Fibroblast of skin of left quadriceps (primary cell): Measurements from ENCODE around the gene PRF1.
"Not testable (repeated sequence)": the region's sequence is repeated elsewhere in the genome, so short reads cannot be mapped to it uniquely, and the experiment has no call there.

Source experiments
- DNase-seq, 2 experiments: peaks; one replicate each; pipeline ENCODE4 v3.0.0-alpha.2; 2013; ENCODE audit warnings: low read depth in 2 of 2

PRF1 gene

DNA sequence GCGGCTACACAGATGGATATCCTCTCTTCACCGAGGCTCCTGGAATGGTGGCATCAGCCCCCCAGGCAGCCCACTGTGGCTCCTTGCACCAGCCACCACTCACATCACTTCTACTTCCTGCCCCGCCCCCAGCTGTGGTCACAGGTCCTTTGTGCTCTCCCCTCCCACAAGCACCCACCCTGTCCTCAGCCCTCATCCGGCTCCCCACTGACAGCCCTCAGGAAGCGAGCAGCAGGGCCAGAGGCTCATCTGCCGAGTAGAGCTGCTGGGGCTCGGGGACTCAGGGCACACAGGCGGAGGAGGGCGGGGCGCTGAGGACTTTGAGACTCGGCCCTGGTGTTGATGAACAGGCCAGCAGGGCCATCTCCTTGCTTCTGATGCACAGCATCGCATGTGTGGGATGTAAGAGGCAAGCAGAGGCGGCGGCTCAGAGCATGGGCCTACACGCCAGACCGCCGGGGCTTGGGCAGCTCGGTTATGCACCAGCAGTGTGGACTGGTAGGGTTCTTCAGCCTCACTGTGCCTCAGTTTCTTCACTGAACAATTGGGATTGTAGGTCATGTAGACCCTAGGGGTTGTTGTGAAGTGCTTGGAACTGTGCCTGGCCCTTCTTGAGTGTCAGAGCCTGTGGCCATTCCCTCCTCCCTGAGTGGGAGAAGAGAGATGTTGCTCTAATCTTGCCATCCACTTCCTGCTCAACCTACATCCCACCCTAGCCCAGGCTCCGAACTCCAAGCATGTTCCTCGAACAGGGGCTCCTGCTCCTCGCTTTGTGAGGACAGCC is at the start of gene PRF1:
PRF1 (minus strand) TSS at position 77 of the 784 bp plus-strand sequence. CDS start 1,839 bp downstream, outside the sequence.
- DNase-seq, result no peak

DNA sequence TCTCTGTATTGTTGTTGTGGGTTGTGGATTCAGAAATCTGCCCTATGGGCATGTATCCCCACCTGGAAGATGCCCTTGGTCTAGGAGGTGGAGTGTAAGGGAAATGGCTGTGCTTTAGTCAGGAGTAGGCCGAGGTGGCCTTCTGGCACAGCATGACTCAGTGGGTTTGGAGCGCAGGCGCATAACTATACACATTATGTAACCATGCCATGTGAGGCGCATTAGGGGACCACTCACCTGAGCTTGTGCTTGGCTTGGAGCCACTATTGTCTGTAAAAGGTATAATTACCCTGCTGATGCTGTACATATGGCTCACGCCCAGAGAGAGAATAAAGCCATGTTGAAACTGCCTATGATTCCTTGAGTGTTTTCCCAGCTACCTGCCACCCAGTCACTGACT is 49.1 kb upstream of the PRF1 start:
- no peak for DNase-seq

DNA sequence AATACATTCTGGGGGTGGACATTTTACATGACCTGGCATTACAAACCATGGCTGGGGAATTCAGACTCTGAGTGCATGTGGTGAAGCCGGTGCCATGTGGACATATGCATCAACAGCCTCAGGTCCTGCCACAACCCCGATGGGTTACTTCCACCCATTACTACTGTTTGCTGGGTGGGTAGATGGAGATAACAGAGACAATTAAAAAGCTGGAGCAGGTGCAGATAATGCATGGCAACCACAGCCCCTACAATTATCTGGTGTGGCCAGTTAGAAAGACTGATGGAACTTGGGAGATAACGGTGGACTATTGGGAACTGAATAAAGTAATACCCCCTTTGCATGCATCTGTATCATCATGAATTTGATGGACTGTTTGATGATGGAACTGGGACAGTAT is 48.2 kb upstream of the PRF1 start:
- DNase-seq, result no peak

DNA sequence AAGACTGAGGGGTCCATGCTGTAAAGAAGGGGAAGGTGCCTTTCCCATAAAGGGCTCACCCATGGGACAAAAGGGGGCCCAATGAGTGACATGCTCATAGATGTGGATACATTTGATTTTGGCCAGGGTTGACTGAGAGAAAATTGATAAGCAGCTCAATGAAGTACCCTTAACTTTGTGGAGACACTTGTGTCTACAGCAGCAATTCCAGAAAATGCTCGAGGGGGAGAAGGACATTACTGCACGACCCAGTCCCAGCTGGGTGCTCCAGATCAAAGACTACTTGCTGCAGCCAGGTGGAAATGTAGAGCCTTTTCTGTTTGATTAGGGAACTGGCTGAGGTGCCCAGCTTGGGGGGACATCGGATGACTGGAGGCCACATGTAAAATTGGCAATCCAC is 47.6 kb upstream of the PRF1 start:
- DNase-seq, result no peak

DNA sequence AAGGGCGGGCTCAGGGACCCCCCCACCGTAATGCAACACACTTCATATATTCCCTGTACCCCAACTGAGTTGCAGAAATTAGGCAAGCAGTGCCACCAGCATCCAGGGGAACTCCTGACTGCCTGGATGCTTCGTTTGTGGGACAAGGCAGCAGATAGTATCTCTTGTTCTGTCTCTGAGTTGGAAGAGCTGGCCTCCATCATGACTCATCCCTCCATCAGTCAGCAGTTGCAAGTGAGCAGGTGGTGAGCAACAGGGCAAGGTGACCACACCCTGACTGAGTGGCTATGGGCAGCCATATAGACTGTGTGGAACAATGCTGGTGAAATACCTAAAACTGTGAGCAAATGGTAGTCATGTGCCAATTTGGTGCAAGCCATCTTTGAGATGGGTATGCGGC is 47.0 kb upstream of the PRF1 start:
- DNase-seq, result no peak

DNA sequence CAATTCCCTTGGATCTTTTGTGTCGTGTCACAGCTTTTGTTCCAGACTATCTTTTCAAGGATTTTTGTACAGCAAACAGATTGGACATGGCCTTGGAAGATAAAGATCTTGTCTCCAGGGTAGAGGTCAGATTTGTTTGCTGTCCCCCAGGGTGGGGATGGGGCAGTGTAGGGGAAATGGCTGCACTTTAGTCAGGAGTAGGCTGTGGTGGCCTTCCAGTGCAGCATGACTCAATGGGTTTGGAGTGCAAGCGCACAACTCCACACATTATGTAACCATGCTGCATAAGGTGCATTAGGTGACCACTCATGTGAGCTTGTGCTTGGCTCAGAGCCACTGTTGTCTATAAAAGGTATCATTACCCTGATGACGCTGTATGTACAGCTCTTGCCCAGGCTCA is 45.9 kb upstream of the PRF1 start:
- DNase-seq, result no peak

DNA sequence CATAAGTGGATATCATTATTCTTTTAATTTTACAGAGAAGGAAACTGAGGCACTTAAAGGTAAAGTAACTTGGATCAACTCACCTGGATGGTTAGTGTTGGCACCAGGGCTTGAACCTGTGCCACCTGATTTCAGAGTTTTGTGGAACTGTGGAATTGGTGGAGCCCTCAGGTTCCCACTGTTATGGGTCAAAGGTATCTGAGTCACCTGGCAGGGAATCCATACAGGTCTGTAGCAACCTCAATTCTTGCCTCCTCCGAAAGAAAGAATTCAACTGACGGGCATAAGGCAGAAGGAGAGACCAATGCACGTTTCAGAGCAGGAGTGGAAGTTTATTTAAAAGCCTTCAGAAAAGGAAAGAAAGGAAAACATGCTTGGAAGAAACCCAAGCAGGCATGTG is 44.5 kb upstream of the PRF1 start:
- DNase-seq, result no peak

DNA sequence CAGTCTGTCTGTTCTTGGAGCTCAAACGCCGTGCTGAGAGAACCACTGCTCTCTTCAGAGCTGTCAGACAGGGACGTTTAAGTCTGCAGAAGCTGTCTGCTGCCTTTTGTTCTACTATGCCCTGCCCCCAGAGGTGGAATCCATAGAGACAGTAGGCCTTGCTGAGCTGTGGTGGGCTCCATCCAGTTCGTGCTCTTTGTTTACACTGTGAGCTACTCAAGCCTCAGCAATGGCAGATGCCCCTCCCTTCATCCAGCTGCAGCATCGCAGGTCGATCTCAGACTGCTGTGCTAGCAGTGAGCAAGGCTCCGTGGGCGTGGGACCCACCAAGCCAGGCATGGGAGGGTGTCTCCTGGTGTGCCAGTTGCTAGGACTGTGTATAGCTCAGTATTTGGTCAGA is 42.4 kb upstream of the PRF1 start:
- not testable (repeated sequence) for DNase-seq

DNA sequence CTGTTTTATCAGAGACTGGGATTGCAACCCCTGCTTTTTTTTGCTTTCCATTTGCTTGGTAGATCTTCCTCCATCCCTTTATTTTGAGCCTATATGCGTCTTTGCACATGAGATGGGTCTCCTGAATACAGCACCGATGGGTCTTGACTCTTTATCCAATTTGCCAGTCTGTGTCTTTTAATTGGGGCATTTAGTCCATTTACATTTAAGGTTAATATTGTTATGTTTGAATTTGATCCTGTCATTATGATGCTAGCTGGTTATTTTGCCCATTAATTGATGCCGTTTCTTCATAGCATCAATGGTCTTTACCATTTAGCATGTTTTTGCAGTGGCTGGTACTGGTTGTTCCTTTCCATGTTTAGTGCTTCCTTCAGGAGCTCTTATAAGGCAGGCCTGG is 40.7 kb upstream of the PRF1 start:
- not testable (repeated sequence) for DNase-seq

DNA sequence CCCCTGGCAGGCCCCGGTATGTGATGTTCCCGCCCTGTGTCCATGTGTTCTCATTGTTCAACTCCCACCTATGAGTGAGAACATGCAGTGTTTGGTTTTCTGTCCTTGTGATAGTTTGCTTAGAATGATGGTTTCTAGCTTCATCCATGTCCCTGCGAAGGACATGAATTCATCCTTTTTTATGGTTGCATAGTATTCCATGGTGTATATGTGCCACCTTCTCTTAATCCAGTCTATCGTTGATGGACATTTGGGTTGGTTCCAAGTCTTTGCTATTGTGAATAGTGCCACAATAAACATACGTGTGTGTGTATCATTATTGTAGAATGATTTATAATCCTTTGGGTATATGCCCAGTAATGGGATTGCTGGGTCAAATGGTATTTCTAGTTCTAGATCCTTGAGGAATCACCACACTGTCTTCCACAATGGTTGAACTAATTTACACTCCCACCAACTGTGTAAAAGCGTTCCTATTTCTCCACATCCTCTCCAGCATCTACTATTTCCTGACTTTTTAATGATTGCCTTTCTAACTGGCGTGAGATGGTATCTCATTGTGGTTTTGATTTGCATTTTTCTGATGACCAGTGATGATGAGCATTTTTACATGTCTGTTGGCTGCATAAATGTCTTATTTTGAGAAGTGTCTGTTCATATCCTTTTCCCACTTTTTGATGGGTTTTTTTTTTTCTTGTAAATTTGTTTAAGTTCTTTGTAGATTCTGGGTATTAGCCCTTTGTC is 37.3 kb upstream of the PRF1 start:
- DNase-seq, result not testable (repeated sequence)

DNA sequence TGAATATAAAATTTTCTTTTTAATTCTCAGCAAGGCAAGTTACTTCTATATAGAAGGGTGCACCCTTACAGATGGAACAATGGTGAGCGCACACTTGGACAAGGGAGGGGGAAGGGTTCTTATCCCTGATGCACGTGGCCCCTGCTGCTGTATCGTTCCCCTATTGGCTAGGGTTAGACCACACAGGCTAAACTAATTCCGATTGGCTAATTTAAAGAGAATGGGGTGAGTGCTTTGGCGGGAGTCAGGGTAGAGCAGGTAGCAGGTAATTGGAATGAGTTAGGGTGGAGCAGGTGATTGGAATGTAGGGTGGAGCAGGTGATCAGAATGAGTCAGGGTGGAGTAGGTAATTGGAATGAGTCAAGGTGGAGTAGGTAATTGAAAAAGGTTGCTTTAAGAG is 32.0 kb upstream of the PRF1 start:
- not testable (repeated sequence) for DNase-seq

DNA sequence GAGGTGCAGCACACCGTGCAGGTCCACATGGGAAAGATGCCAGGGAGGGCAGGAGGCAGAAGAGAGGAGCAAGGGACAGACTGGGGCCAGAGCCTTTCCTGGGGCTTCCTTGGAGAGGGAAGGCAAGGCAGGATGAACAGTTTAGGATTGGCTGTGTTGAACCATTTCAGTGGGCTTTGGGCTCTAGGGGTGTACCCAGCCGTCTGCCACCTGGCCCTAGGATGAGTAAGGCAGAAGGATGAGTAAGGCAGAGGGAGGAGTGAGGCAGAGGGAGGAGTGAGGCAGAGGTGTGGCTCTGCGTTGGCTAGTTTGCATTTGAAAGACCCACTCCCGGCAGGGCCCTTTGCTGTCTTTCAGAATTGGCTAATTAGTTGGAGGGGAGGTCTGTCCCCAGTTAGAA is 31.5 kb upstream of the PRF1 start:
- DNase-seq, result no peak

DNA sequence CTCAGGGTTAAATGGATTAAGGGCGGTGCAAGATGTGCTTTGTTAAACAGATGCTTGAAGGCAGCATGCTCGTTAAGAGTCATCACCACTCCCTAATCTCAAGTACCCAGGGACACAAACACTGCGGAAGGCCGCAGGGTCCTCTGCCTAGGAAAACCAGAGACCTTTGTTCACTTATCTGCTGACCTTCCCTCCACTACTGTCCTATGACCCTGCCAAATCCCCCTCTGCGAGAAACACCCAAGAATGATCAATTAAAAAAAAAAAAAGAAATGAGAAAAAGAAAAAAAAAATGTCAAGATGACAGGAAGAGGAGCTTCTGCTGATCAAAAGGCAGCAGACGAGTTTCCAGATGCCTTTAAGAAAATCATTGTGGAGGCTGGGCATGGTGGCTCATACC is 29.2 kb upstream of the PRF1 start:
- not testable (repeated sequence) for DNase-seq

DNA sequence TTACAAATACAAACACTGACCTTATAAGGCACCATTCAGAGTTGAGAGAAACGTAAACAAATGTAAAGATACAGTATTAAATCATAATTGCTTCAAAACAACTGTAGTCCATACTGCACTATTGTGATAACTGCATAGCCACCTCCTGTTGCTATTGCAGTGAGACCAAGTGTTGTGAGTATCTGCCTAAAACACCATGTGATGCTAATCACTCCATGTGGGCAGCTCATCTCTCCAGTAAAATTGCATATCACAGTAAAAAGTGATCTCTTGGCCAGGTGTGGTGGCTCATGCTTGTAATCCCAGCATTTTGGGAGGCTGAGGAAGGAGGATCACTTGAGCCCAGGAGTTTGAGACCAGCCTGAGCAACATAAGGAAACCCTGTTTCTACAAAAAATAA is 26.8 kb upstream of the PRF1 start:
- DNase-seq, result no peak

DNA sequence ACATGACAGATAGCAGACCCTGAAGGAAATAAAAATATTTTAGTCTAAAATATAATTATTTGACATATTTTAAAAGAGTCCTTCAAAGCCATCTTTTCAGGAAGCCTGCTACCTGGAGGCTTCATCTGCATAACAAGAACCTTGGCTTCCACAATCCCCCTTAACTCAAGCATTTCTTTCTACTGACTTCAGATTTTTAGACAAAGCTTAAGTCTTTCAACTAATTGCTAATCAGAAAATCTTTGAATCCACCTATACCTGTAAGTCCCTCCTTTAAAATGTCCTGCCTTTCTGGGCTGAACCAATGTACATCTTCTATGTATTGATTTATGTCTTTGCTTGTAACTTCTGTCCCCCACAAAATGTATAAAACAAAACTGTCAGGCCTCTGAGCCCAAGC is 23.5 kb upstream of the PRF1 start:
- DNase-seq, result no peak

DNA sequence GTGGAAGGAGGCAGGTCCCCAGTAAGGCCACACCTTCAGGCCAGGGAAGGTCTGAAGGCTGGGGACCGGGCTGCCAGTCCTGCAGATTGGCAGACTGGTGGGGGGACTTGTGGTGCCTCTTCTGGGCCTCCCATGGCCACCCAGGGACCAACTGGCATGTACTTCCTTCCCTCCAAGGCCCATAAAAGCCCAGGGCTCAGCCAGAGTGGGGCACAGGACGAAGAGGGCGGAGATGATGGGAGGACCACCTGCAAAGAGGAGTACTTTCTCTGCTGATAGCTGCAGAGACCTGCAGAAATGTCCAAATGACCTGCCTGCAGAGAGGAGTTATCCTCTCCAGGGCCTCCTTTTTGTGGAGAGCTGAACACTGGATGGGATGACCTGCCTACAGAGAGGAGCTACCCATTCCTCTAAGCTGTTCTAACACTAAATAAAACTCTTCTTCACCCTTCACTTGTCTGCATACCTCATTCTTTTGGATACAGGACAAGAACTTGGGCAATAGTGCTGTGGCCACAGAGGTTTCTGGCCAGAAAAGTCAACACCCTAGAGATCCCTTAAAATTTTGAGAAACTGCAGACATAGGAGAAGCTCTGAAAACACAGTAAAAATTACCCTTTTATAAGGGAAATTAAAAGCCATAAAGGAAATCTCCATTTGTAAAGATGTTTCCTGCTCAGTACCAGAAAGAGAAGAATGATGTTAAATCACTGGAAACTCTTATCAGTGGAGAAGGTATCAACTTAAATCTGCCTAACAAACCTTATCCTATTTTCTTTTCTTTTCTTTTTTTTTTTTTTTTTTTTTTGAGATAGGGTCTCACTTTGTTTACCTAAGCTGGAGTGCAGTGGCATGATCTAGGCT is 20.7 kb upstream of the PRF1 start:
- DNase-seq, result no peak

DNA sequence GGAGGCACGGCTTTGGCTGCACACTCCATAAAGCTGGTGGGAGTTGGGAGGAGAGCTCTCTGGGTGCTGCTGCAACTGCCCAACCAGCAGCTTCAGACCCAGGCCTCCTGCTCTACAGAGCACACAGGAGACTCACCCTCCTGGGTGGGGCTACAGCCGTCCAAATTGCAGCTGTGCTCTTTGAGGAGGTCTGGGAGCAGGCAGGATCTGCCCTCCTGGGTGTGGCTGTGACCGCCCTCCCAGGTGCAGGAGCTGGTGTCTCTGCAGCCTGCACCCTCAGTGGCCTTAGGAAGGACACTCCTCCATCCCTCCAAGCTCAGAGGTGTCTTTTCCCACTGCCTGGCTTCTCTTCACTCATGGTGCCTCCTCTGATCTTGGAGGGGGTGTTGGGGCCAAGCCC is 20.0 kb upstream of the PRF1 start:
- no peak for DNase-seq

DNA sequence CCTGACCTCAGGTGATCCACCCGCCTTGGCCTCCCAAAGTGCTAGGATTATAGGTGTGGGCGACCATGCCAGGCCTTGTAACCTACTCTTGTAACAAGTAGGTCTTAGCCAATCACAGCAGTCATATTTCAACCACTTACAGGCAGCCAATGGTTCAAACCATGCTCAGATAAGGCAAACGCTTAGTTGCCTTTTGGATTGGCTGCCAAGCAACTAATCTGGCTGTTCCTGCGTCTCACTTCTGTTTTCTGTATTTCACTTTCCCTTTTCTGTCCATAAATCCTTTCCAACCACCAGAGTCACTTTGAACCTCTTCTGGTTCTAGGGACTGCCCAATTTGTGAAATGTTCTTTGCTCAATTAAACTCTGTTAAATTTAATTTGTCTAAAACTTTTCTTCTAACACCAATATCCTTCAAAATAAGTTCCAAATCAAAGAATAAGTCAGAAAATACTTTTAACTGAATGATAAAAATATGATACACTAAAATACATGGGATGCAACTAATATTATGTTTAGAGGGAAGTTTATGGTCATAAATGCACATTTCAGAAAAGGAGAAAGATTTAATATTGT is 19.1 kb upstream of the PRF1 start:
- no peak for DNase-seq

DNA sequence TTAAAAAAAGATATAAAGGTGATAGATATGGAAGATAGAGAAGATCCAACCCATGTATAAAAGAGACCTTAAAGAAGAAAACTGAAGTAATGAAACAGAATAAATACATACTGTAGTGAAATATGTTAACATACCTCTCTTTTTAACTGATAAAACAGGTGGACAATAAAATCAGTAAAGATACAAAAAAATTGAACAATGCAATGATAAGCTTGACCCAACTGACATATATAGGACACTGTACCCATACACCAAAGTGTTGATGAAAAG is 17.4 kb upstream of the PRF1 start:
- no peak for DNase-seq

DNA sequence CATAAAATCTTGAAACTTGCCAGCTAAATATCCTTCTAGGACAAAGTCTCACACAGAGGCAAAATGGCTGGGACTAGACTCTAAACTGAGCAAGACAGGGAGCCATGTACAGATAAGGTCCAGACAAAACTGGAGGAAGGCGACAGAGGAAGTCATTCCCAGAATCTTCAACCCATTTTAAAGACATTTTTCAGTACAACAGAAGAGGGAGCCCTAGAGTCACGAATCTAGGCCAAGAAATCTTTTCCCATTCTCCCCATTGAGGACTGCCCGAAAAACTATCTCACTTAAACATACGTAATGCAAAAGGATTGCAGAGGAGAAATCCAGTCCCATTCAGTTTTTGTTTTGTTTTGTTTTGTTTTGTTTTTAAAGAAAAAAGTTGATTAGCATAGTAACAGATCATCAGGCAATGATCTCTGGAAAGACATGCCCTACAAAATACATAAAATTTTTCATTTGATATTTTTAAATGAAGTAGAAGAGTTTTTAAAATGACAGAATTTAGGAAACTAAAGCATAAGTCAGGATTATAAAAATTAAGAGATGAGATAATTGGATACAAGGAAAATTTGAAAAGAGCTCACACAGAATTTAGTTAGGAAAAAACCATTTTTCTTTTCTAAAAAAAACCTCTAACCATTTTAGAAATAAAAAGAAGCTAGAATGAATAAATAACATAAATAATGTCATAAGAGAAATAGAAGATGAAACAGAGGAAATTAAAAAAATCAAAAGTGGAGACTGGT is 16.9 kb upstream of the PRF1 start:
- DNase-seq, result no peak

DNA sequence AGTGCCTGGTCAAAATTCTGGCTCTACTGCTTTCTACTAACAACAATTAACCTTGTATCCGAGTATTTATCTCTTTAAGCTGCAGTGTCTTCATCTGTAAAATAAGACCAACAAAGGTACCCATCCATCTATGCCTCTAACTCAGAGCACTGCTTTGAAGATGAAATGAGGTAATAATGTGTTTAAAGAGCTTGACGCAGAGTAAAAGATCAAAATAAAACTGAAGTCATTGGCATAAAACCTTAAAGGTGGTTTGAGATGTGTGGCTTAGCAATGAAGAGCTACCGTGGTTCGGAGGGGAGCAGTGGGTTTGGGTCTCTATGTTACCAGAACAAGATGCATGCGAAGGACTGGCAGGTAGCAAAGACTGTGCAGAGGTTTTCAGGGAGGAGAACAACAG is 16.1 kb upstream of the PRF1 start:
- no peak for DNase-seq
